Gastrocnemius medialis (tissue), 4 donors: ENCODE measurements around the gene PTPRCAP. TPM values are rescaled to one million over a fixed set of nuclear protein-coding genes. Genes with fewer than 3 reads are reported as not detected.

Source experiments
- ATAC-seq, 2 donors: fragments of 150-250 bp; one replicate each; pipeline ENCODE4 v1.9.1; 2016
- DNase-seq, 2 donors: peaks; one replicate each; pipeline ENCODE4 v3.0.0-alpha.2; 2019
- H3K27ac ChIP-seq, 4 donors: fragments of 200-600 bp; sonication (generic); 1 replicate in 1 of 4; 2 replicates in 3 of 4; pipeline ENCODE4 v1.5.1; 2016 to 2018; ENCODE audit warnings: mild to moderate bottlenecking in 2 of 4, moderate library complexity in 1 of 4
- H3K27me3 ChIP-seq, 3 donors: fragments of 200-600 bp; sonication (generic) in 2 of 3; 1 replicate in 1 of 3; 2 replicates in 2 of 3; pipeline versions ENCODE4 v1.5.1 to v1.6.0; 2016 to 2019; ENCODE audit warnings: mild to moderate bottlenecking in 1 of 3, moderate library complexity in 1 of 3
- H3K36me3 ChIP-seq, 2 donors: fragments of 200-600 bp; sonication (generic) in 1 of 2; one replicate each; pipeline ENCODE4 v1.5.1; 2017 to 2018
- H3K4me1 ChIP-seq, 2 donors: fragments of 200-600 bp; sonication (generic) in 1 of 2; one replicate each; pipeline ENCODE4 v1.5.1; 2016 to 2017; ENCODE audit warnings: mild to moderate bottlenecking in 2 of 2
- H3K4me3 ChIP-seq, 4 donors: fragments of 200-600 bp; sonication (generic) in 3 of 4; 1 replicate in 1 of 4; 2 replicates in 3 of 4; pipeline ENCODE4 v1.5.1; 2016 to 2019; ENCODE audit warnings: mild to moderate bottlenecking in 2 of 4
- H3K9me3 ChIP-seq, 3 donors: fragments of 200-600 bp; sonication (generic) in 2 of 3; 1 replicate in 1 of 3; 2 replicates in 2 of 3; pipeline ENCODE4 v1.5.1; 2016 to 2019
- POLR2A ChIP-seq, 2 donors: fragments of 450-650 bp; IDR thresholded peaks; one replicate each; pipeline ENCODE4 v1.6.1; 2017; ENCODE audit warnings: antibody characterized with exemption in 2 of 2, mild to moderate bottlenecking in 2 of 2, moderate library complexity in 2 of 2
- in situ Hi-C, 4 donors: fragments of 200-750 bp; cut with MboI; loops; one replicate each; pipeline versions ENCODE4 v1.15.0 to v1.8.0; 2017; ENCODE audit warnings: low sequenced_read_pairs in 4 of 4
- intact Hi-C: fragments of 100-400 bp; cut with DNase I; formaldehyde crosslinking; loops from one replicate; pipeline ENCODE4 v1.15.1; 2023; ENCODE audit warnings: low total_unique reads
- total RNA-seq, 4 donors: library from RNA; depleted of rRNA; stranded (reverse); fragments of >200 nt; gene quantifications; one replicate each; pipeline versions ENCODE4 v1.1.0 to v1.2.3, GENCODE V29; 2016
- TF ChIP-seq, protein P1 (sequence below), 5 experiments: fragments of 450-650 bp in 3 of 5; fragments of 200-600 bp in 2 of 5; sonication (generic) in 2 of 5; IDR thresholded peaks in 4 of 5; conservative IDR thresholded peaks in 1 of 5; 1 replicate in 4 of 5; 2 replicates in 1 of 5; pipeline ENCODE4 v1.5.1; 2016 to 2019; ENCODE audit warnings: antibody characterized with exemption in 5 of 5, mild to moderate bottlenecking in 3 of 5, moderate library complexity in 3 of 5

The PTPRCAP gene
- total RNA-seq, 4 donors from 2014 or later: 0.47 to 1.5 (median 1.3) TPM

DNA sequence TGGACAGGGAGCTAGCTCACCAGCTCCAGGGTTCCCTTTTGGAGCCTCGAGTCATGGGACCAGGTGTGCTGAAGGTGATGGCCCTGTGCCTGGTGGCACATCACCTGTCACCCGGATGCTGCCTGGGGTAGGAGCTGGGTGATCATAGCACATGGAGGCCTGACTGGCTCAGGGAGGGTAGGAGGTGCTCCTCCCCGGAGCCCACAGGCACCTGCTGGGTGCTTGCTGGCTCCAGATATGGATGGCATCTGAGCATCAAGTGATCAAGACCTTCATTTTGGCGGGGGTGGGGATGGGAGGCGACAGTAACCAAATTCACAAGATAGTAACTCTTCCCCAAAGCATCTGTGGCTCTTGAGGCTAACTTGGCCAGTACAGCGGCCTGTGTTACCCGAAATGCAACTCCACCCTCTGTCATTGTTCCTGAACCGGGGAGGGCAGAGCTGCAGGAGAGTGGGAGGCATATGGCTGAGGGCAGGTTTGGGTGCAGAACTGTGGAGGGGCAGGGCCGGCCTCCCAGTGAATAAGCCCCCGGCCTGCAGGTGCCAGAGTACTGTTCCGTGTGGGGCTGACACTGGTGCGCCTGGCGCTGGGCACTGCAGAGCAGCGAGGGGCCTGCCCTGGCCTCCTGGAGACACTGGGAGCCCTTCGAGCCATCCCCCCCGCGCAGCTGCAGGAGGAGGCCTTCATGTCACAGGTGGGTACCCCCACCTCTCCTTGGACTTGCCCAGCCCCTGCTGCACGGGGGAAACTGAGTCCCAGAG lies 28.9 kb downstream of the PTPRCAP start:
- no peaks in the 10 kb centered on the region for H3K9me3 ChIP-seq
- no peaks in the 10 kb centered on the region for H3K4me1 ChIP-seq
- no peak overlapping the region for H3K27ac ChIP-seq
- in situ Hi-C loops: no loop called here
- no peaks in the 10 kb centered on the region for H3K36me3 ChIP-seq
- TF ChIP-seq, protein P1, sequence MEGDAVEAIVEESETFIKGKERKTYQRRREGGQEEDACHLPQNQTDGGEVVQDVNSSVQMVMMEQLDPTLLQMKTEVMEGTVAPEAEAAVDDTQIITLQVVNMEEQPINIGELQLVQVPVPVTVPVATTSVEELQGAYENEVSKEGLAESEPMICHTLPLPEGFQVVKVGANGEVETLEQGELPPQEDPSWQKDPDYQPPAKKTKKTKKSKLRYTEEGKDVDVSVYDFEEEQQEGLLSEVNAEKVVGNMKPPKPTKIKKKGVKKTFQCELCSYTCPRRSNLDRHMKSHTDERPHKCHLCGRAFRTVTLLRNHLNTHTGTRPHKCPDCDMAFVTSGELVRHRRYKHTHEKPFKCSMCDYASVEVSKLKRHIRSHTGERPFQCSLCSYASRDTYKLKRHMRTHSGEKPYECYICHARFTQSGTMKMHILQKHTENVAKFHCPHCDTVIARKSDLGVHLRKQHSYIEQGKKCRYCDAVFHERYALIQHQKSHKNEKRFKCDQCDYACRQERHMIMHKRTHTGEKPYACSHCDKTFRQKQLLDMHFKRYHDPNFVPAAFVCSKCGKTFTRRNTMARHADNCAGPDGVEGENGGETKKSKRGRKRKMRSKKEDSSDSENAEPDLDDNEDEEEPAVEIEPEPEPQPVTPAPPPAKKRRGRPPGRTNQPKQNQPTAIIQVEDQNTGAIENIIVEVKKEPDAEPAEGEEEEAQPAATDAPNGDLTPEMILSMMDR (IDR thresholded peaks at IDR 0.05 in 4 of 5, conservative IDR thresholded peaks at IDR 0.05 in 1 of 5): no peak
- TF ChIP-seq POLR2A (IDR thresholded peaks at IDR 0.05): no peak
- no peak overlapping the region for H3K4me3 ChIP-seq
- intact Hi-C loops: no loop called here
- DNase-seq (no peak), ATAC-seq (no peak)
- peaks cover 17 to 31% (median 25%) of the 10 kb centered on the region in 3 donors for H3K27me3 ChIP-seq

DNA sequence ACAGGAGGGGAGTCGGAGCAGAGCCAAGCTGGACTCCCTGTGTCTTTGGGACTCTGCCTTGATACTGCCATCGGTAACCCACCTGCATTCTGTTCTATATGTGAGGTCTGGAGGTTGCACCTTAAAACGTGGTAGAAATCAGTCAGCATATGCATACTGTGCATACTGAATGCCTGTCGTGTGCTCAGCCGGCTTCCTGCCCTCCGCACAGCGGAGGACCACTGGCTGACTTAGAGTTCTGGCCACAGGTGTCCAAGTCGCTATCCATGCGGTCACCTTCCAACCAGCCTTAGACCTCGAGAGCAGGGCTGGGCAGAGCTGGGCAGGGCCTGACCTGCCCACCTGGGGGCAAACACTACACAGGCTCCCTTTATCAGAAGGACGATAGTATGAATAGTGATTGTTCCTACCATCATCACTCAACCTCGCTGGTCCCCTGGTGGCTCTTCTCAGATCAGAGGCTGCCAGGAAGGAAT lies 29.8 kb downstream of the PTPRCAP start:
- no peaks in the 10 kb centered on the region for H3K4me1 ChIP-seq
- in situ Hi-C loops: no loop called here
- H3K4me3 ChIP-seq: no peak overlapping the region
- H3K9me3 ChIP-seq: no peaks in the 10 kb centered on the region
- DNase-seq (no peak), ATAC-seq (no peak)
- H3K27me3 ChIP-seq: peaks cover 17 to 31% (median 25%) of the 10 kb centered on the region in 3 donors
- no peaks in the 10 kb centered on the region for H3K36me3 ChIP-seq
- H3K27ac ChIP-seq: no peak overlapping the region
- TF ChIP-seq, protein P1 (IDR thresholded peaks at IDR 0.05 in 4 of 5, conservative IDR thresholded peaks at IDR 0.05 in 1 of 5): no peak
- TF ChIP-seq POLR2A (IDR thresholded peaks at IDR 0.05): no peak
- intact Hi-C loops: no loop called here

DNA sequence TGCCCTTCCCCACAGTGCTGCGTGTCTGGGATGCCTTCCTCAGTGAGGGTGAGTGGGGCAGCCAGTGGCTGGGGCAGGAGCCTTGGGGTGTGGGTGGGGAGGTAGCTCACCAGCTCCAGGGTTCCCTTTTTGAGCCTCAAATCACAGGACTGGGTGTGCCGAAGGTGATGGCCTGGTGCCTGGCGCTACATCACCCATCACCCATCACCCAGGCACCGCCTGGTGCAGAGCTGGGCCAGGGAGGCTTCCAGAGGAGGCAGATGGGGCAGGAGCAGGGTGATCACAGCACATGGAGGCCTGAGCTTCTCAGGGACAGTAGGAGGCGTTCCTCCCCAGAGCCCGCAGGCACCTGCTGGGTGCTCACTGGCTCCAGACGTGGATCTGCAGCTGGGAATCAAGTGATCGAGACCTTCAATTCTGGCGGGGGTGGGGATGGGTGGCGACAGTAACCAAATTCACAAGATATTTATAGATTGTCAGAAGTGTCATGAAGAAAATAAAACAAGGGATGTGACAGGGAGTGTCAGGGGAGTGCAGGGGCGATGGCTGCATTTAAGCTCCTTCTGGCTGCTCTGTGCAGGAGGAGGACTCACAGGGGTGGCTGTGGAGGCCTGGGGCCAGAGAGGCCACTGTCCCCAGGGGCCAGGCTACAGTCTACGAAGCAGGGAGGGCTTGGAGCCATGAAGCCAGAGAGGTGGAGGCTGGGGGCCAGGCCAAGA lies 30.4 kb downstream of the PTPRCAP start:
- no peak overlapping the region for H3K4me3 ChIP-seq
- intact Hi-C loops: no loop called here
- no peaks in the 10 kb centered on the region for H3K36me3 ChIP-seq
- ATAC-seq (no peak), DNase-seq (no peak)
- H3K27ac ChIP-seq: no peak overlapping the region
- no peaks in the 10 kb centered on the region for H3K9me3 ChIP-seq
- in situ Hi-C loops: no loop called here
- peaks cover 17 to 31% (median 25%) of the 10 kb centered on the region in 3 donors for H3K27me3 ChIP-seq
- TF ChIP-seq, protein P1 (IDR thresholded peaks at IDR 0.05 in 4 of 5, conservative IDR thresholded peaks at IDR 0.05 in 1 of 5): no peak
- TF ChIP-seq POLR2A (IDR thresholded peaks at IDR 0.05): no peak
- peaks cover 3 to 4% of the 10 kb centered on the region in 2 donors for H3K4me1 ChIP-seq

DNA sequence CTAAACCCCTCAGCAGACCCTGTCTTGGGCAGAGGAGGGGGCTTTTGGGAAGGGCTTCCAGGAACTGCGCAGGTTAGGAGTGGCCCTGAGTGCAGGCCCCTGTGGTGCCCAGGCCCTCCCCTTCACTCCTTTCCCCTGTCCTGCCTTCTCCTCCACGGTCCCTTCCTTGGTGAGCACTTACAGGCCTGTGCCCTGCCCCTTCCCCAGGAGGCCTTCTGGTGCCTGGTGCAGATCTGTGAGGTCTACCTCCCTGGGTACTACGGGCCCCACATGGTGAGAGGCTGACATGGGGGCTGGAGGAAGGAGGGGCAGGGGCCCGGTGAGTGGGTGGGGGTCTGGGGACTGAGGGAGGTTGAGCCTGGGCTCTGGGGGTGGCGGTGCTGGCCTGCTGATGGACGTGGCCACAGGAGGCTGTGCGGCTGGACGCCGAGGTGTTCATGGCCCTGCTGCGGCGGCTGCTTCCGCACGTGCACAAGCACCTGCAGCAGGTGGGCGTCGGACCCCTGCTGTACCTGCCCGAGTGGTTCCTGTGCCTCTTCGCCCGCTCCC lies 31.0 kb downstream of the PTPRCAP start:
- peaks cover 5 to 6% of the 10 kb centered on the region in 2 donors for H3K4me1 ChIP-seq
- ATAC-seq (no peak), DNase-seq (no peak)
- no peaks in the 10 kb centered on the region for H3K36me3 ChIP-seq
- no peak for TF ChIP-seq POLR2A (IDR thresholded peaks at IDR 0.05)
- TF ChIP-seq, protein P1 (IDR thresholded peaks at IDR 0.05 in 4 of 5, conservative IDR thresholded peaks at IDR 0.05 in 1 of 5): no peak
- intact Hi-C loops: no loop called here
- H3K9me3 ChIP-seq: no peaks in the 10 kb centered on the region
- no peak overlapping the region for H3K4me3 ChIP-seq
- no peak overlapping the region for H3K27ac ChIP-seq
- in situ Hi-C loops: no loop called here
- peaks cover 17 to 30% (median 25%) of the 10 kb centered on the region in 3 donors for H3K27me3 ChIP-seq
